ENCODE results near the gene ASH1L. TPM values are rescaled to one million over a fixed set of nuclear protein-coding genes. Genes with fewer than 3 reads are reported as not detected.
"Not testable (repeated sequence)": the region's sequence is repeated elsewhere in the genome, so short reads cannot be mapped to it uniquely, and the experiment has no call there.

ASH1L gene
- total RNA-seq, 4 donors from 2014 or later = 63.3 to 75.6 (median 67.7) TPM

DNA sequence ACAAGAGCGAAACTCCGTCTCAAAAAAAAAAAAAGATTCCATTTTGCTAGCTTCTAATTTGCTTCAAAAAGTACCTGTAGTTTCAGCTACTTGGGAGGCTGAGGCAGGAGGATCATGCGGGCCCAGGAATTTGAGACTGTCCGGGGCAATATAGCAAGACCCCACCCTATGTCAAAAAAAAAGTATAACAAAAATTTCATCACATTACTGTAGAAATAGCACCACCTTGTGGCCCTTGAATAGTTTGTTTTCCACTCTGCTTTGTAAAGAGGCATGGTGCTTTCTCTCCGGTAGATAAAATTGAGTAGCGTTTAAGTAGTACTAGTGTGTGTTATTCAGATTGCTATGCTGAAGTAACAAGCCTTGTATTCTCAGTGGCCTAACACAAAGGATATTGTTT is 29.2 kb upstream of the ASH1L start:
- Histone ChIP-seq H3K4me1 (peaks cover 0 to 5% (median 5%) of the 10 kb centered on the region in 4 donors), H3K27ac (replicated peaks in 1 of 4) (no peak overlapping the region), H3K4me3 (no peak overlapping the region), H3K36me3 (no peaks in the 10 kb centered on the region), H3K27me3 (no peaks in the 10 kb centered on the region), H3K9me3 (no peaks in the 10 kb centered on the region)
- DNase-seq (ENCODE audit: extremely low spot score) = no peak
- TF ChIP-seq POLR2AphosphoS5 (IDR thresholded peaks at IDR 0.05) (no peak), POLR2A (IDR thresholded peaks at IDR 0.05; ENCODE audit: low read depth) (no peak), EP300 (IDR thresholded peaks at IDR 0.05) (no peak)
- TF ChIP-seq, protein P1, sequence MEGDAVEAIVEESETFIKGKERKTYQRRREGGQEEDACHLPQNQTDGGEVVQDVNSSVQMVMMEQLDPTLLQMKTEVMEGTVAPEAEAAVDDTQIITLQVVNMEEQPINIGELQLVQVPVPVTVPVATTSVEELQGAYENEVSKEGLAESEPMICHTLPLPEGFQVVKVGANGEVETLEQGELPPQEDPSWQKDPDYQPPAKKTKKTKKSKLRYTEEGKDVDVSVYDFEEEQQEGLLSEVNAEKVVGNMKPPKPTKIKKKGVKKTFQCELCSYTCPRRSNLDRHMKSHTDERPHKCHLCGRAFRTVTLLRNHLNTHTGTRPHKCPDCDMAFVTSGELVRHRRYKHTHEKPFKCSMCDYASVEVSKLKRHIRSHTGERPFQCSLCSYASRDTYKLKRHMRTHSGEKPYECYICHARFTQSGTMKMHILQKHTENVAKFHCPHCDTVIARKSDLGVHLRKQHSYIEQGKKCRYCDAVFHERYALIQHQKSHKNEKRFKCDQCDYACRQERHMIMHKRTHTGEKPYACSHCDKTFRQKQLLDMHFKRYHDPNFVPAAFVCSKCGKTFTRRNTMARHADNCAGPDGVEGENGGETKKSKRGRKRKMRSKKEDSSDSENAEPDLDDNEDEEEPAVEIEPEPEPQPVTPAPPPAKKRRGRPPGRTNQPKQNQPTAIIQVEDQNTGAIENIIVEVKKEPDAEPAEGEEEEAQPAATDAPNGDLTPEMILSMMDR (IDR thresholded peaks at IDR 0.05) = peak; percentile 53 to 57 (median 54)
- WGBS = 38% methylated on average over 6 of the region's 6 CpGs
- intact Hi-C loops (cut with DNase I) = loop anchor here (2.0 to 5.0 kb wide), 3 partner anchors 314 to 414 kb away; partner anchors contain the start of gene HCN3

DNA sequence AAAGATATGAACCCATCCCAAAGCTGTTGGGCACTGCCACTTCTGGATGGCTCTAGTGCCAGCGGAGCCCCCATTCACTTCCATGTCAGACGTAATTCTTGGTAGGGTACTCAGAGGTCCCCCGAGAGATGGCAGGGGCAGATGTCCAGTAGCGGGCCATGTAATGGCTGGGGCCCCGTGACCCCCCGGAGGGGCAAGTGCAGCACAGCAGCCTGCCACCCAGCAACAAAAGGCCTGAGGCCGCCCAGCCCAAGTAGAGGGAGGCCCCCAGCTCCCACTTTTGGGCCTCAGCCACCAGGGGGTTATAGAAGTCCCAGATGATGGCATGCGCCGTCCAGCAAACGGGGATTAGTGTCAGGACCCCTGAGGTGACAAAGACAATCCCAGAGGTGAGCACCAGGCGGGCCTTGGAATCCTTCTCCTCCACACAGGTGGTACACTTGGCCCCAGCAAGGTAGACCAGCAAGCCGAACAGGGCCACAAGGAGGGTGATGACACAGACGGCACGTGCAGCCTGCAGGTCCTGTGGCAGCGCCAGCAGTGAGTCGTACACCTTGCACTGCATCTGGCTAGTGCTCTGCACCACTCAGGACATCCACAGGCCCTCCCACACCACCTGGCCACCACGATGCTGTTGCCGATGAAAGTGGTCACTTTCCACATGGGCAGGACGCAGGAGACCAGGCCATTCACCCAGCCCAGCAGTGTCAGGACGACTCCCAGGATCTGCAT is 28.1 kb upstream of the ASH1L start:
- not testable (repeated sequence) for DNase-seq (ENCODE audit: extremely low spot score); H3K27me3 ChIP-seq; H3K36me3 ChIP-seq; H3K9me3 ChIP-seq; H3K27ac ChIP-seq (replicated peaks in 1 of 4); H3K4me1 ChIP-seq; H3K4me3 ChIP-seq
- intact Hi-C loops (cut with DNase I) = loop anchor here (5.0 kb wide), 2 partner anchors 313 to 413 kb away; partner anchors contain the start of gene HCN3
- 94% methylated on average over 14 of the region's 20 CpGs for WGBS

- intact Hi-C loops (cut with DNase I); H3K4me1 ChIP-seq: not testable (repeated sequence)
- WGBS = 86% methylated on average over 3 of the region's 3 CpGs
These were observed 26.7 kb upstream of the ASH1L start for GRCh38 chr1:155589282-155589681.

GRCh38 chr1:155583846-155584245 is 21.2 kb upstream of the ASH1L start:
- H3K27ac ChIP-seq (replicated peaks in 1 of 4); DNase-seq (ENCODE audit: extremely low spot score); H3K4me3 ChIP-seq; H3K9me3 ChIP-seq; H3K4me1 ChIP-seq; H3K27me3 ChIP-seq; H3K36me3 ChIP-seq; intact Hi-C loops (cut with DNase I): not testable (repeated sequence)
- 95% methylated on average over 6 of the region's 6 CpGs for WGBS

More at GRCh38 chr1:155589282-155589681, 26.7 kb upstream of the ASH1L start:
- H3K4me3 ChIP-seq; DNase-seq (ENCODE audit: extremely low spot score); H3K36me3 ChIP-seq; H3K27ac ChIP-seq (replicated peaks in 1 of 4); H3K27me3 ChIP-seq; H3K9me3 ChIP-seq: not testable (repeated sequence)

GRCh38 chr1:155575608-155576007 is 13.0 kb upstream of the ASH1L start:
- intact Hi-C loops (cut with DNase I) = not testable (repeated sequence)
- WGBS = 99% methylated on average over 6 of the region's 6 CpGs

DNA sequence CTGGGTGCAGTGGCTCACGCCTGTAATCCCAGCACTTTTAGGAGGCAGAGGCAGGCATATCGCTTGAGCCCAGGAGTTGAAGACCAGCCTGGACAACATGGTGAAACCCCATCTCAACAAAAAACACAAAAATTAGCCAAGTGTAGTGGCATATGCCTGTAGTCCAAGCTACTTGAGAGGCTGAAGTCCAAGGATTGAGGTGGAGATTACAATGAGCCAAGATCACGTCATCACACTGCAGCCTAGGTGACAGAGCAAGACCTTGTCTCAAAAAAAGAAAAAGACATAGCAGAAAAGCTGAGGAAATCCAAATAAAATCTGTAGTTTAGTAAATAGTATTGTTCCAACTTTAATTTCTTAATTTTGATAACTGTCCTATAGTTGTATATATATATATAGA is 11.5 kb upstream of the ASH1L start:
- H3K27ac ChIP-seq (replicated peaks in 1 of 4) = no peak overlapping the region
- WGBS = 93% methylated on average over 3 of the region's 3 CpGs
- peaks cover 0 to 9% (median 2%) of the 10 kb centered on the region in 4 donors for H3K36me3 ChIP-seq
- peaks cover 0 to 4% (median 0%) of the 10 kb centered on the region in 4 donors for H3K4me1 ChIP-seq
- H3K9me3 ChIP-seq = no peaks in the 10 kb centered on the region
- DNase-seq (ENCODE audit: extremely low spot score) = no peak
- H3K27me3 ChIP-seq = no peaks in the 10 kb centered on the region
- TF ChIP-seq, protein P1 (IDR thresholded peaks at IDR 0.05) = no peak
- TF ChIP-seq EP300 (IDR thresholded peaks at IDR 0.05) (no peak), POLR2A (IDR thresholded peaks at IDR 0.05; ENCODE audit: low read depth) (no peak), POLR2AphosphoS5 (IDR thresholded peaks at IDR 0.05) (no peak)
- intact Hi-C loops (cut with DNase I) = no loop called here
- H3K4me3 ChIP-seq = no peak overlapping the region

More at GRCh38 chr1:155575608-155576007, 13.0 kb upstream of the ASH1L start:
- not testable (repeated sequence) for H3K27me3 ChIP-seq; DNase-seq (ENCODE audit: extremely low spot score); H3K4me1 ChIP-seq; H3K36me3 ChIP-seq; H3K27ac ChIP-seq (replicated peaks in 1 of 4); H3K4me3 ChIP-seq; H3K9me3 ChIP-seq

- no peak for TF ChIP-seq EP300 (IDR thresholded peaks at IDR 0.05)
- no peak for TF ChIP-seq POLR2A (IDR thresholded peaks at IDR 0.05; ENCODE audit: low read depth)
- TF ChIP-seq POLR2AphosphoS5 (IDR thresholded peaks at IDR 0.05) = no peak
- TF ChIP-seq, protein P1 (IDR thresholded peaks at IDR 0.05) = no peak
- Histone ChIP-seq H3K4me1 (peaks cover 0 to 4% (median under 1%) of the 10 kb centered on the region in 4 donors), H3K36me3 (peaks cover 0 to 18% (median 2%) of the 10 kb centered on the region in 4 donors), H3K27ac (replicated peaks in 1 of 4) (no peak overlapping the region), H3K27me3 (no peaks in the 10 kb centered on the region), H3K9me3 (no peaks in the 10 kb centered on the region), H3K4me3 (no peak overlapping the region)
- intact Hi-C loops (cut with DNase I) = no loop called here
- DNase-seq (ENCODE audit: extremely low spot score) = no peak
- 89% methylated on average over 4 of the region's 4 CpGs for WGBS
These were observed 8.0 kb upstream of the ASH1L start for GRCh38 chr1:155570593-155570990.
